Endodermal cell (in vitro differentiated cells): ENCODE measurements around the gene SCAF4. TPM values are rescaled to one million over a fixed set of nuclear protein-coding genes. Genes with fewer than 3 reads are reported as not detected.

Experiments used
- DNase-seq: peaks from one replicate; pipeline ENCODE4 v3.0.0-alpha.2; 2017
- H3K27ac ChIP-seq: 2 replicates; pipeline ENCODE4 v1.5.1; 2013; ENCODE audit warnings: mild to moderate bottlenecking, low read depth, low read length, moderate library complexity
- H3K27me3 ChIP-seq: 2 replicates; pipeline ENCODE4 v1.6.1; 2013; ENCODE audit warnings: mild to moderate bottlenecking, low read length, moderate library complexity; ENCODE audit not compliant: insufficient read depth, control insufficient read depth, poor library complexity, severe bottlenecking
- H3K36me3 ChIP-seq: 2 replicates; pipeline ENCODE4 v1.7.0; 2013; ENCODE audit warnings: mild to moderate bottlenecking, low read length, moderate library complexity; ENCODE audit not compliant: control insufficient read depth, insufficient read depth
- H3K4me1 ChIP-seq: one replicate; pipeline ENCODE4 v1.7.0; 2013; ENCODE audit warnings: low read length; ENCODE audit not compliant: control insufficient read depth, insufficient read depth
- H3K4me3 ChIP-seq: 2 replicates; pipeline ENCODE4 v1.5.1; 2013; ENCODE audit warnings: mild to moderate bottlenecking, low read length, moderate library complexity
- H3K9ac ChIP-seq: 2 replicates; pipeline ENCODE4 v1.6.1; 2013; ENCODE audit warnings: mild to moderate bottlenecking, low read length, moderate library complexity; ENCODE audit not compliant: poor library complexity, severe bottlenecking; ENCODE audit errors: extremely low read depth
- H3K9me3 ChIP-seq: 2 replicates; pipeline ENCODE4 v1.6.1; 2013; ENCODE audit warnings: mild to moderate bottlenecking, low read length, moderate library complexity; ENCODE audit not compliant: control insufficient read depth
- H3K27ac Mint-ChIP-seq: 2 replicates; pipeline ENCODE4 v1.8.0; 2020; ENCODE audit warnings: mixed read lengths
- H3K27me3 Mint-ChIP-seq: 2 replicates; pipeline ENCODE4 v1.8.0; 2021; ENCODE audit warnings: mild to moderate bottlenecking, mixed read lengths; ENCODE audit not compliant: insufficient read depth
- H3K36me3 Mint-ChIP-seq: 2 replicates; pipeline ENCODE4 v1.8.0; 2020; ENCODE audit warnings: low read depth, mixed read lengths
- H3K4me1 Mint-ChIP-seq: 2 replicates; pipeline ENCODE4 v1.8.0; 2020; ENCODE audit warnings: mixed read lengths
- H3K4me3 Mint-ChIP-seq: 2 replicates; pipeline ENCODE4 v1.8.0; 2020; ENCODE audit warnings: mild to moderate bottlenecking, moderate library complexity, mixed read lengths
- H3K9me3 Mint-ChIP-seq: 2 replicates; pipeline ENCODE4 v1.8.0; 2020; ENCODE audit warnings: mild to moderate bottlenecking, mixed read lengths
- CTCF ChIP-seq: fragments of 200-600 bp; sonication (generic); conservative IDR thresholded peaks from 2 replicates; pipeline ENCODE4 v1.5.0; 2021; ENCODE audit warnings: antibody characterized with exemption, mild to moderate bottlenecking
- WGBS, 2 experiments: methylation state at CpG; one replicate each; pipeline versions ENCODE4 v1.1.5 to v1.1.7; 2013; ENCODE audit warnings: missing lambda C conversion rate in 2 of 2, mixed read lengths in 1 of 2; ENCODE audit not compliant: insufficient coverage in 1 of 2, insufficient read length in 1 of 2; 5-methylcytosine and 5-hydroxymethylcytosine counted together
- total RNA-seq, 2 donors: library from RNA; stranded (reverse); fragmentation: NEBNext Ultra II Directional in 1 of 2; extraction: Animal tissue kit (Norgen Biotek cat#: 25700) in 1 of 2; gene quantifications; 2 replicates in 1 of 2; 3 replicates in 1 of 2; pipeline ENCODE4 v1.2.1, GENCODE V29; 2021

The SCAF4 gene
- total RNA-seq, 2 donors from 2014 or later, result 61.3 to 67.8 TPM

GRCh38 chr21:31670070-31670469, 61.8 kb downstream of the SCAF4 start:
- no peak for TF ChIP-seq CTCF

GRCh38 chr21:31668651-31669491, 63.0 kb downstream of the SCAF4 start:
- Mint-ChIP-seq H3K27me3 (no peaks in the 10 kb centered on the region), H3K36me3 (peaks cover 51% of the 10 kb centered on the region), H3K27ac (peak overlapping the region; percentile 53), H3K9me3 (no peaks in the 10 kb centered on the region), H3K4me3 (no peak overlapping the region), H3K4me1 (peaks cover 16% of the 10 kb centered on the region)
- Histone ChIP-seq H3K4me1 (no peaks in the 10 kb centered on the region), H3K27ac (no peak overlapping the region), H3K27me3 (no peaks in the 10 kb centered on the region), H3K9me3 (no peaks in the 10 kb centered on the region), H3K4me3 (no peak overlapping the region), H3K9ac (no peak overlapping the region), H3K36me3 (peaks cover 50% of the 10 kb centered on the region)
- DNase-seq, result no peak
- TF ChIP-seq CTCF, result no peak
- WGBS, 2 experiments, result 97 to 100% methylated on average over 1 to 2 of the region's 2 CpGs

More at GRCh38 chr21:31670070-31670469, 61.8 kb downstream of the SCAF4 start:
- 80 to 81% methylated on average over 1 to 5 of the region's 6 CpGs for WGBS, 2 experiments
- no peaks in the 10 kb centered on the region for H3K27me3 ChIP-seq
- DNase-seq, result no peak
- H3K9me3 ChIP-seq, result no peaks in the 10 kb centered on the region
- Mint-ChIP-seq H3K4me3 (no peak overlapping the region), H3K9me3 (no peaks in the 10 kb centered on the region), H3K27me3 (no peaks in the 10 kb centered on the region), H3K27ac (no peak overlapping the region), H3K36me3 (peaks cover 41% of the 10 kb centered on the region), H3K4me1 (peaks cover 16% of the 10 kb centered on the region)
- H3K4me3 ChIP-seq, result no peak overlapping the region
- no peak overlapping the region for H3K9ac ChIP-seq
- H3K4me1 ChIP-seq, result no peaks in the 10 kb centered on the region
- peaks cover 48% of the 10 kb centered on the region for H3K36me3 ChIP-seq
- no peak overlapping the region for H3K27ac ChIP-seq

- peaks cover 54% of the 10 kb centered on the region for H3K36me3 ChIP-seq
- no peaks in the 10 kb centered on the region for H3K9me3 Mint-ChIP-seq
- no peak overlapping the region for H3K27ac Mint-ChIP-seq
- no peak overlapping the region for H3K27ac ChIP-seq
- H3K4me1 ChIP-seq, result no peaks in the 10 kb centered on the region
- H3K36me3 Mint-ChIP-seq, result peaks cover 57% of the 10 kb centered on the region
- no peaks in the 10 kb centered on the region for H3K27me3 ChIP-seq
- H3K27me3 Mint-ChIP-seq, result no peaks in the 10 kb centered on the region
- H3K9ac ChIP-seq, result no peak overlapping the region
- DNase-seq, result no peak
- H3K4me3 Mint-ChIP-seq, result no peak overlapping the region
- no peaks in the 10 kb centered on the region for H3K9me3 ChIP-seq
- H3K4me3 ChIP-seq, result no peak overlapping the region
- peaks cover 16% of the 10 kb centered on the region for H3K4me1 Mint-ChIP-seq
- TF ChIP-seq CTCF, result no peak
Measured at GRCh38 chr21:31667639-31668038, 64.3 kb downstream of the SCAF4 start.
